HTR-8/SVneo (cell line): ENCODE data around the gene PLEKHA3.
A peak's percentile ranks its signal among the peaks of the same experiment; 100 is the strongest.

Experiments
- DNase-seq: peaks from one replicate; pipeline ENCODE4 v3.0.0; 2011; ENCODE audit warnings: low spot score, mixed read lengths; ENCODE audit not compliant: insufficient read length
- FAIRE-seq: peaks from 2 replicates; lab custom pipeline; 2011; peaks lifted over from hg19 to GRCh38; lab: Jason Lieb, UNC

Gene PLEKHA3

DNA sequence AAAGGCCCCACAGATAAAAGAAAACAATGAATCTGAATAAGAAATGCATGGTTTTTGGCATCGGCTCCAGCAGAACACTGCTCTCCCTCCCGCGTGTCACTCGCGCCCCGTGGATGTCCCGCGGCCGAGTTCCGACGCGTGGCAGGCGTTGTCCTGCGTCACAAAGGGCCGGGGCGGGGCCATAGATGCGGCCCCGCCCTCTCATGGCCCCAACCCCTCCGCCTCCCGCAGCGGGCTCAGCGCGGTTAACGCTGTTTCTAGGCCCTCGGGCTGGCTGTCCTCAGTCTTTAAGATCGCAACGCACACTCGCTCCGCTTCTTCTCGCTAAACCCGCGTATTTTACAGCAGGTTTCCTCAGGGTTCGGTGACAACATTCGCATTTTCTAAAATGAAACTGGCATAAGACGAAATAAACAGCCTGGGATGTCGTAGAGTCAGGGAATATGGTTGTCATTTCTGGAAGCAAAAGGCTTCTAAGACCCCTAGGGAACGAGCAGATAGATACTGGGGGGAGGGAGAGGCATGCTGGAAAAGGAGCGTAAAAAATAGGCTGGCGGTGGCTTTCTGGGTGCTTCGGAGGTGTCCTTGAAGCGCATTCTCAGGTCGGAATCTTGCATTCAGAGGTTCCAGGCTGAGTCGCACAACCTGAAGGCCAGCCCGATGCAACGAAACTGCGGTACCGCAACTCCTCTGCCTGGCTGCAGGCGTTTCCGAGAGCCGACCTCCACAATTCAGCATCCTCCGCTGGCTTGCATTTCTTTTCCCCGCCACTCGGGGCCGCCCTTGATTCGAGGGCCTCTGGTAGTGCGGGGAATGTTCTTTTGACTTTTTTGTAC lies 1.6 kb upstream of the PLEKHA3 start, which contains the start of gene FKBP7:
FKBP7 (minus strand) TSS at position 162 of the 836 bp plus-strand sequence; CDS start at position 61, 101 bp downstream.
- peak; percentile 51 for FAIRE-seq
- DNase-seq, result peak; percentile 61

DNA sequence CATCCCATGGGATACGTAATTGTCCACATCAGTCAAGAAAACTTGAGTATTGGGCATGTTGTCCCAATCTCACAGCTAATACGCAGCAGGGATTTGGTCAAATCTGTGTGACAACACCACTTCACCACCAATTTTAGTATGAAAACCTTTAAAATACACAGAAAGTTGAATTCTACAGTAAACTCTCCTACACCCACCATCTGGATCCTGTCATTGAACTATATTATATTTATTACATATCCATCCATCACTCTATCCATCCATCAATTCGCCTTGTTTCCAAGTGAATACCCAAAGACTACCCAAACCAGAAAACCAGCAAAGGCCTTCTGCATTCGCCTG lies 1.0 kb upstream of the PLEKHA3 start:
- FAIRE-seq (no peak), DNase-seq (no peak)

DNA sequence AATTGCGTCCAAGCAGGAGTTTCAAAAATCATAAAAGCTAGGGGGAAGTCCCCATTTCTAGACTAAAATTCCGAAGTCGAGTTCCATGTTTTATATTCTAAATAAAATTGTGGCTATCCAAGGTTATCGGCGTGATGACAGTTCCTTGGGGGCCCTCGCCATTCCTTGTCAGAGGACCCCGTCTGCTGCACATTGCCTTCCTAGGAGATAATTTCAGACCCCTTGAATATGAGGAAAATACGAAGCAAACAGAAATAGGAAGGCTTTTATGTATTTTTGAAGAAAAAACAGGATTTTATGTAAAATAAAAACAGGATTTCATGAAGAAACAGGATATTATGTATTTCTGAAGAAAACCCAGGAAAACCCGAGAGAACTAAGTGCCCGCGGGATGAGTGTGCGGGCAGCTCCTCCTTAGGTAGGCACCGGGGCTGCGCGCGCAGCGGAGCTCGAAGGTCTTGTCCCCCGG lies 465 bp upstream of the PLEKHA3 start:
- no peak for DNase-seq
- FAIRE-seq, result no peak

DNA sequence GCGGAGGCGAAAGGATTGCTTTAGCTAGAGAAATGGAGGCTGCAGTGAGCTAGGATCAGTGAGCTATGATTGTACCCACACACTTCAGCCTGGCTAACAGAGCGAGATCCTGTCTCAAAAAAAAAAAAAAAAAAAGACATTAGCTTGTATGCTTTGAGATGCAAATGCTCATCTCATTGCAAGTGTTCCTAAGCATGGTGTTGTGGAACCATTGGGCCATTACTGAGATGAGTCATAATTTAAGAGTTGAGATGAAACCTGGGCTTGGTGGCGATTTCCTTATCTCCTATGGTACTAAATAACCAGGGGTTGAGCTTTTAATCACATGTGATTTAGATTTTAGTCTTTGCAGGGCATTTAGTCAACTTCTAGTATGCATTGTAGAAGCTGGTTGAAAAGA lies 2.2 kb downstream of the PLEKHA3 start:
- no peak for DNase-seq

DNA sequence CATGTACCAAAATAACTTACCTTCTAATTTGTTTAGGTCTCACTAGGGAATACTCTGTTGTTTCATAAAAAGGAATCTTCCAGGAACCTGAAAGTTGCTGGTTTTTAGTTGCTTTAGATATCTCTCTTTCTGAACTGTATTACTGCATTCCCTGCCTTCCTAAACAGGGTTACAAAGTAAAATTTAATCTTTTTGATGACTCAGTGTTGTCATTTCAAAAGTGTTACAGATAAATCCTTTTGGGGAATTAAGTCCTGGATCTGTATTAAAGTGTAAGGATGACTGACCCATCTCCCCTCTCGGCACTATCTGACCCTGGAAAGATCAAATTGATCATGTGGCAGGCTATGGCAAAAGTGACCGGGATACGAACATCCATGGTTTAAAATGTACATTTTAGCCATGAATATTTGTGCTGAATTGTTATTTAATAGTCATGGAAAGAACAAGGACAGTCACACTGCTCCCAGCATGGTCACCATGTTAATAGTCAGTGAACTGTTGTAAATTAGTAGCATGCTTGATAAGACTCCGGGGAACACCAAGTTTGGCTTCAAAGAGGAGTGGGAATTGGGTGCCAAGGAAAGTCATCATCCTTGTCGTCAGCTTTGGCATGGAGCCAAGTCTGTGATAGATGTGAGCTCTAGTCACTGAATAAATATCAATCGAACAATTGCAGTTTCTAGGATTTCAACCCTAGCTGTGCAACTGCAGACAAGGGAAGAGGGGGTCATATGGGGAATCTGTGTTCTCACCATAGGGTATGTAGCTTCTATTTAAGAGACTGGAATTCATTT lies 4.2 kb downstream of the PLEKHA3 start:
- DNase-seq (no peak), FAIRE-seq (no peak)

More for the DNA sequence above, 2.2 kb downstream of the PLEKHA3 start:
- FAIRE-seq, result no peak

DNA sequence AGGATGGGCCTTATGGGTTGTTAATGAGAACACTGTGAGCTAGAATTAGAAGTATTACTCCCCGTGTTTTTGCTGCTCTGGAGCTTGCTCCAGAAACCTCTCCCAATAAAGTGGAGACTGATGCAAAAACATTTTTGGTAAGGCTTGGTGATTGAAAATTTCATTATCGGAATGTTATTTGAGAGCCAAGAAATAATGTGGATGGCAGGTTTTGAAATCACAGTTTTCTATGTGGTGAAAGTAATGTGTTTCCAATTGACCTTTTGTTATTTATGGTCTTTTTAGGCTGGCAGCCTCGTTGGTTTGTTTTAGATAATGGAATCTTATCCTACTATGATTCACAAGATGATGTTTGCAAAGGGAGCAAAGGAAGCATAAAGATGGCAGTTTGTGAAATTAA lies 5.1 kb downstream of the PLEKHA3 start:
- no peak for FAIRE-seq
- no peak for DNase-seq

DNA sequence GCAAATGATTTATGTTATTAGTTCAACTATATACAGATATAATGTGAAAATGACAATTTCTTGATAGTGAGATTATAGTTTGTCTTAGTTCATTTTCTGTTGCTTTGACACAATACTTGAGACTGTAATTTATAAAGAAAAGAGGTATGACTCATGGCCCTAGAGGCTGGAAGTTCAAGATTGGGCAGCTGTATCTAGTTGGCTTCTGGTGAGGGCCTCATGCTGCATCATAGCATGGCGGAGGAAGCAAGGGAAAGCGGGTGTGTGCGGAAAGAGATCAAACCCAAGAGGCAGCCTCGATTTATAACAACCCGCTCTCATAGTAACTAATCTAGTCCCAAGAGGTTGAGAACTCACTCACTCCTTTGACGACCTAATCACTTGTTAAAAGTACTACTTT lies 11.4 kb downstream of the PLEKHA3 start:
- FAIRE-seq, result no peak

DNA sequence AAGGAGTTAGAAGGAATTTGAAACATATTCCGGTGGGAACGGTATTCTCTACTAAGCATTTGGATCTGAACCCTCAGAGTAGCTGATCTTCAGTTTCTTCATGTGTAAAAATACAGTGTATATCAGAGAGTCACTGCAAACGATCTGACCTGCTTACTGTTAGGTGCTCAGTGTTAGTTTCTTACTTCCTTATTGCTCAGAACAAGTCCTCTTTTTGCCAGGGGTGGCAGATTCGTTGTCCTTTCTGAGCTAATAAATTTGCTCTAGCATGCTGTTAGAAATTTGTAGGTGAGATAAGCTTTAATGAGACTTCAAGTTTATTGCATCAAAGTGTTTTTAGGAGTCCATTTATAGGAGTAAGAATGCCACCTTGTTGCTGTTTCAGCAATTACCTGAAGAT lies 15.8 kb downstream of the PLEKHA3 start:
- FAIRE-seq, result no peak
- no peak for DNase-seq

More for the DNA sequence above, 11.4 kb downstream of the PLEKHA3 start:
- no peak for DNase-seq

DNA sequence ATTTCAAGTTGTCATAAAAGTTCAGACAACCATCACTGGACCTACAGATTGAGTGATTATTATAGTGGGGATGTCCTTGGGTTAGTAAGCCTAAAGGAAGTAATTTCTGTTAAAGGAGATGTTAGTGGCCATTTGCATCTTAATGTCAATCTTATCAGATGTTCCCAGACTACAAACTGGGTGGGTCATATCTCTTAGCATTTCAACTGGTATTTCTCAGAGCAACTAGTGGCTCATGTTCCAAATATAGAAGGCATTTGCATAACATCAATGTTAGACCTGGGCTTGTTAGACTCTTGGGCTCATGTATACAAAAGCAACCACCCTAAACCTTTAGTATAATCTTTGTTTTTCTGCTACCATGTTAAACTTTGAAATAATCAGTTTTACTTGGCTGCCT lies 17.9 kb downstream of the PLEKHA3 start:
- FAIRE-seq, result no peak
- DNase-seq, result no peak

DNA sequence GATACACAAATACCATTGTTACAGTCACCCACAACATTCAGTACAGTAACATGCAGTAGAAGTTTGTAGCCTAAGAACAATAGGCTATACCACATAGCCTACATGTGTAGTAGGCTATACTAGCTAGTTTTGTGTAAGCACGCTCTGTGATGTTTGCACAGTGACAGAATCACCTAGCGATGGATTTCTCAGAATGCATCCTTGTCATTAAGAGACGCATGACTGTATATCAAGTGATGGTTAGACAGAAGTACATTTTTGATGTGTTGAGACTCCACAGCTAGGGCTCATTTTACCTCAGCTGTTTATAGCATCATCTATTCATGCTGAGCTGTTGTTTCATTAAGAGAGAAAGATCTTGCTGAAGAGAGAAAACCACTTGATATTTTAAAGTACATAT lies 19.4 kb downstream of the PLEKHA3 start:
- FAIRE-seq, result no peak
- no peak for DNase-seq

DNA sequence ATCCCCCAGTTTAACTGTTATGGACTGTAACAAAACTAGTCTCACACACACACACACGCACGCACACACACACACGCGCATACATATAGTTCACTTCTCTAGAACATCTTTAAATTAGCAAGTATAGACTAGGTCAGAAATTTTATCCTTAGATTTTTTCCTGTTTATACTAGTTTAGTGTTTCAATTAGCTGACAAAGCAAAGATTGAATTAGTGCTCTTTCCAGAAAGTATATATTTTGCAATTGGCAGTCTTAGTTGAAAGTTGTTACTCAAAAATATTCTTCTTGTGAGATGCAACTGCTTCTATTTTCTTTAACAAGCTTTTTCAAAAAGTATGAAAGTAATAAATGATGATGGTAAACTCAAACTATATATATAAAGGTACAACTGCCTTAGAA lies 22.5 kb downstream of the PLEKHA3 start:
- DNase-seq, result no peak
- no peak for FAIRE-seq

DNA sequence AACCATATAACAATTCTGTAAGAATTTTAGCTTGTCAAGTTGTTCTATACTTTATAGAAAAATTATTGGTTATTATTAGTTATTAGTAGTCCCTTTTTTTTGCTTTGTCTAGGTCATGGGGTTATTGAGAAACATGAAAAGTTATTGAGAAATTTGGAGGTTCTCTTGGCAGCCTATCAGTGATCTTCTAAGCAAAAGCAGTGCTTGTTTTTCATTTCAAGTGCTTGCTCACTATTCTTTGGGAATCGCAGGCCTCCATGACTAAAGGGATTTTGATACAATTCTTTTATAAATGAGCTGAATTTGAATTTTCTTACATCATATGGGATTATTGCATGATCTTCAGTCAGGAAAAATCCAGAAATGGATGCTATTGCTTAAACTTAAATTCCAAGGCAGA lies 25.8 kb downstream of the PLEKHA3 start:
- DNase-seq (no peak), FAIRE-seq (no peak)

DNA sequence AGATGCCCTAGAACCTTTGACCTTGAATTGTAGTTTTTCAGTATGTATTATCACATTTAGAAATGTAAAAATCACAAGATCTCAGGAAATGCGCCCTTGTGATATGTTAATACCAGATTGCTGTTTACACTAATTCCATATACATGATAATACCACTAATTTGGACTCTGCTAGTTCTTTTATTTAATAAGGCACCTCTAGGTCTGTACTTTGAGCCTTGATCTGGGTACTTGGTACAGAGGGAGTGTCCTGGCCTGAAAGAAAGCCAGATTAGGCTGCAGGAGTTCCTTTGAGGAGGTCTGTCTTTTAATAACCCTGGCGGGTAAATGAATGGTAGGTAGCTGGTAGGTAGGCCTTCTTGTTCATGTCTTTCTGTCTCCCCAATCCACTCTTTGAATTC lies 26.3 kb downstream of the PLEKHA3 start:
- no peak for FAIRE-seq
- DNase-seq, result no peak

DNA sequence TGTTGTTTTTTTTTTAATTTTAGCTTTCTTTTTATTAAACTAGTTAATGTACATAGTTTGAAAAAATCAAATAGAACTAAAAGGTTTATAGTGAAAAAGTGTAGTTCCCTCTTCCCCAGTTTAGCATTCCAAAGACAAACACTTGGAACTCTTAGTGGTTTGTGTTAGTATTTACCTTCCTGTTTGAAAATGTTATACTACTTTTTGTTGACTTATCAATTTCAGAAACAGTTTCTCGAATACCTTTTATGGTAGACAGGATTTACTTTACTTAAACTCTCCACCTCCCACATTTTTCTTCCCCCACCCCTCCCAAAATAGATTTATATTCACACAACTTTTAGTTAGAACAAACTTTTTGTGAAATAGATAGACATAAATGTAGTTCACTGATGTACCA lies 26.7 kb downstream of the PLEKHA3 start:
- no peak for FAIRE-seq

DNA sequence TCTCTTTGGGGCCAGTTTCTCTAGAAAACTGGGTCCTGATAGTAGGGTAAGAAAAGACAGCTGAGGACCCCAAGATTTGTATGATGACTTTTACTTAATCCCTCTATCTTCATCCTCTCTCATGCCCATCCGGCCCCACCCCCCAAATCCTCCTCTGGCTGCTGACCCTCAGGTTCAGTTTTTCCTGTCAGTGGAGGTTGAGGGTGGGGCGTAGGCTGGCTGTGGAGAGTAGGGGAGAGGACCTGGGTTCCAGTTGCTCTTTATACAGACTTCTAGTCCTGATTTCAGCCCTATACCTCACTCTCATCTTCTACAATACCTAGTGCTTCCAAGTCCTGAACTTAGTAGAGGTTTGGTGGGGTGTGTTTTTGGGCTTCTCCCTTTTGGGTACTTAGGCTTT lies 28.4 kb downstream of the PLEKHA3 start:
- DNase-seq, result no peak
- no peak for FAIRE-seq

More for the DNA sequence above, 26.7 kb downstream of the PLEKHA3 start:
- no peak for DNase-seq

DNA sequence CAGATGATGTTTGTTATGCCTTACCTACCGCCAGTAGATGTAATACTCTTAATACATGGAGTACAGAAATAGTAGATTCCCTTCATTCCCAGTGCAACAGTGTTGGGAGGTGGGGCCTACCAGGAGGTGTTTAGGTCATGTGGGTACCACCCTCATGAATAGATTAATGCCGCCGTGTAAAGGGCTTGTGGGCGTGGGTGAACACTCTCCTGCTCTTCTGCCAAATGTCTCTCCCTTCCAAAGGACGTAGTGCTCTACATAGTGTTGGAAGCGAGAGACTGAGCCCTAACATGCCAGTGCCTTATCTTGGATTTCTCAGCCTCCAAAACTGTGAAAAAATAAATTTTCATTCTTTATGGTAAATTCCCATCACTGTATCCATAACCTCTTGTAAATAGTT lies 30.1 kb downstream of the PLEKHA3 start:
- no peak for DNase-seq
- FAIRE-seq, result no peak

DNA sequence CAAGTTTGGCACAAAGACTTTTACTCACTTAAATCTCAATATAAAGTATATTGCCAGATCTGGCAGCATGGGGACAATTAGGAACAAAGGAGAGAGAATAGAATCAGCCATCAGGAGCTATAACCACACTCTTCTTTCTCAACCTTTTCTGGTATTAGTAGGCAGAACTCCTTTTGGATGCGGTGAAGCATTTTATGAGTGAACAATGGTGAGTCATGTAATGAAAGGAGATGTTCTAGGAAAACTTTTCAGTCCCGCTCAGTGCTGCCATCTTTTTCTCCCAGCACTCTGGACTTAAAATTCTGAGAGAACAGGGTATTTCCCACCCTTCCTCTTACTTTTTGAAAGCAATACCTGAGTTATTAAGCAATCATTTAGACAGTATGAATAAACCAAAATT lies 32.2 kb downstream of the PLEKHA3 start:
- no peak for FAIRE-seq
- no peak for DNase-seq

DNA sequence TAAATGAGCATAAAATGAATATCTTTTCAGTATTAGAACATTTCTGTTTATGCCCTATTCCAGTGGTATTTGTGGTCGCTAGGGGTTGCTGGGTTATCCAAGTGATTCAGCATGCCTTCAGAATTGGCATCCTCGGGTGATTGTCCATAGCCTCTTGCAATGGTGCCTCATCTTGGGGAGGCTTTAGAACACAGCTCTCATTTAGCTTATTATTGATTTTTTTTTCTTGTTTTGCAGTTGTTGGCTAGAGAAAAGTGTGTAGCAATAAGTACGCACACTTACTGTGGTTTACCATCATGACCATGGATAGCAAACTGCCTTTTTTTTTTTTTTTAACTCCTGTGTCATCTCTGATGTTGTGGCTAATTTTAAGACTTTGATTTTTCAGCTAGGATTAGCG lies 33.6 kb downstream of the PLEKHA3 start:
- no peak for FAIRE-seq
- no peak for DNase-seq

DNA sequence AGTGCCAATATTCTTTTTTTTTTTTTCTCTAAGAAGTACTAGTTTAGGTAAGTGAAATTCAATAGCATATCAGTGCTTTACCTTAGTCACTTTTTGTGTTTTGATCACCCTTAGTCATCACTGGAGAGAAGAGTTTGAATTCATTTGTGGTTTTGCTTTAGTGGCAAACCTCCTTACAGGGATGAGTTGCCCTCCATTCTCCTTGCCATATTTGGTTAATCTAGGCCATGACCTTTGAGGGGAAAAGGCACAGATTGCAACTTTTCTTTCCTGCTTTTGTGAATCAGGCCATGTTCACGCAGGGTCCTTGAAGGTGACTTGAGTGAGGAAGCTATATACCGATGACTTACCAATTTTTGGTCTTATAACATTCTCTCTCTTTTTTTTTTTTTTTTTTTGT lies 34.4 kb downstream of the PLEKHA3 start:
- DNase-seq, result peak; percentile 17
- no peak for FAIRE-seq

DNA sequence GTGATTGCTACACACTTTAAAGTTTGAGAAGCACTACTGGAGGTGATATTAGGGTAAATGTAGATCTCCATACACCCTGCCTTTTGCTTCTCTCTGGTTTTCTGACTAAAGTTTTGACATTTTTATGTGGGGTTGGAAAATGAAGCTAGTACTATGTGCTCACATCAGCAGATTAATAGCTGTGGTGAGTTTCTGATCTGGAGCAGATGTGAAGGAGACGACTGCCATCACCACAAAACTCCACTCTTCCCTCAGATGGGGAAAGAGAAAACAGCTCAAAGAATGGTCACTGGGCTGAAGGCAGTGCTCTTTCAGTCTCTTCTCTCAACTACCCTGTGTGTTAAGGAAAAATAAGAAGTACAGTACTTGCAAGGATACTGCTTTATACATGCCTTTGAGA lies 37.2 kb downstream of the PLEKHA3 start:
- DNase-seq (no peak), FAIRE-seq (no peak)
